IMR-90 (cell line): ENCODE data around the gene CYP39A1. TPM values are rescaled to one million over a fixed set of nuclear protein-coding genes. Genes with fewer than 3 reads are reported as not detected.

Experiments used
- ATAC-seq: fragments of 200-7000 bp; cut with Tn5 transposase; 2 replicates; pipeline ENCODE4 v1.9.1; 2020; ENCODE audit warnings: low read depth, mild to moderate bottlenecking, moderate library complexity
- BruUV-seq: library from RNA; stranded (reverse); fragments of 400-500 nt; replicated peaks from 2 replicates; lab custom pipeline; 2021; lab: Mats Ljungman, UMichigan
- CTCF ChIA-PET: fragments of 300-600 bp; formaldehyde crosslinking; extraction: SDS; loops from one replicate; lab custom pipeline; 2021; ENCODE audit warnings: antibody characterized with exemption; lab: Yijun Ruan, JAX
- POLR2A ChIA-PET: fragments of 300-600 bp; sonication (Branson Sonifier 250); formaldehyde crosslinking; loops from one replicate; lab custom pipeline; 2022; ENCODE audit warnings: antibody characterized with exemption; ENCODE audit not compliant: unreplicated experiment; lab: Charles Lee
- DNase-seq: peaks from one replicate; pipeline ENCODE4 v3.0.0; 2013
- H2AFZ ChIP-seq: replicated peaks from 2 replicates; pipeline ENCODE3; 2013; ENCODE audit warnings: low read length, mild to moderate bottlenecking; ENCODE audit not compliant: poor library complexity
- H2AK5ac ChIP-seq: 2 replicates; pipeline ENCODE4 v1.6.1; 2013; ENCODE audit warnings: low read depth, low read length, inconsistent platforms
- H2AK9ac ChIP-seq: replicated peaks from 2 replicates; pipeline ENCODE3; 2013; ENCODE audit warnings: mild to moderate bottlenecking, low read depth, low read length, moderate library complexity; ENCODE audit not compliant: poor library complexity
- H2BK120ac ChIP-seq: 2 replicates; pipeline ENCODE4 v1.6.1; 2013; ENCODE audit warnings: low read depth, low read length, inconsistent platforms
- H2BK15ac ChIP-seq: 3 replicates; pipeline ENCODE4 v1.6.1; 2013; ENCODE audit warnings: low read depth, low read length, inconsistent platforms
- H2BK20ac ChIP-seq: 2 replicates; pipeline ENCODE4 v1.6.1; 2013; ENCODE audit warnings: low read depth, mild to moderate bottlenecking, inconsistent platforms, low read length, moderate library complexity
- H2BK5ac ChIP-seq: 2 replicates; pipeline ENCODE4 v1.6.1; 2013; ENCODE audit warnings: mild to moderate bottlenecking, low read depth, low read length, inconsistent platforms; ENCODE audit not compliant: poor library complexity, severe bottlenecking
- H3K14ac ChIP-seq: replicated peaks from 2 replicates; pipeline ENCODE4 v1.6.1; 2013; ENCODE audit warnings: low read depth, low read length, inconsistent platforms
- H3K18ac ChIP-seq: 2 replicates; pipeline ENCODE4 v1.6.1; 2013; ENCODE audit warnings: low read depth, low read length, control low read depth
- H3K23ac ChIP-seq: 2 replicates; pipeline ENCODE4 v1.6.1; 2013; ENCODE audit warnings: low read depth, low read length, inconsistent platforms
- H3K27ac ChIP-seq: 2 replicates; pipeline ENCODE4 v1.5.1; 2013; ENCODE audit warnings: mild to moderate bottlenecking, control low read depth, low read length; ENCODE audit not compliant: insufficient read depth
- H3K27me3 ChIP-seq: 2 replicates; pipeline ENCODE4 v1.6.1; 2013; ENCODE audit warnings: low read length; ENCODE audit not compliant: control insufficient read depth, insufficient read depth
- H3K36me3 ChIP-seq: 2 replicates; pipeline ENCODE4 v1.6.1; 2013; ENCODE audit warnings: low read length, mixed read lengths; ENCODE audit not compliant: control insufficient read depth, insufficient read depth
- H3K4ac ChIP-seq: 2 replicates; pipeline ENCODE4 v1.6.1; 2013; ENCODE audit warnings: low read depth, low read length, inconsistent platforms
- H3K4me1 ChIP-seq: 2 replicates; pipeline ENCODE4 v1.6.1; 2013; ENCODE audit warnings: low read length, mixed read lengths; ENCODE audit not compliant: control insufficient read depth, insufficient read depth
- H3K4me2 ChIP-seq: 2 replicates; pipeline ENCODE4 v1.6.1; 2013; ENCODE audit warnings: low read depth, mild to moderate bottlenecking, control low read depth, low read length, moderate library complexity
- H3K4me3 ChIP-seq: 2 replicates; pipeline ENCODE4 v1.5.1; 2013; ENCODE audit warnings: low read depth, mild to moderate bottlenecking, control low read depth, low read length, moderate library complexity; ENCODE audit not compliant: insufficient read depth
- H3K56ac ChIP-seq: 2 replicates; pipeline ENCODE4 v1.6.1; 2013; ENCODE audit warnings: low read length, inconsistent platforms; ENCODE audit not compliant: insufficient read depth; ENCODE audit errors: extremely low read depth
- H3K79me1 ChIP-seq, 2 experiments: 2 replicates each; pipeline ENCODE4 v1.6.1; 2013; ENCODE audit warnings: low read length in 2 of 2, inconsistent platforms in 1 of 2, low read depth in 1 of 2
- H3K9ac ChIP-seq: 2 replicates; pipeline ENCODE4 v1.6.1; 2013; ENCODE audit warnings: low read depth, low read length, control low read depth
- H3K9me1 ChIP-seq: 2 replicates; pipeline ENCODE4 v1.6.1; 2013; ENCODE audit warnings: low read length, inconsistent platforms; ENCODE audit not compliant: insufficient read depth
- H3K9me3 ChIP-seq: 2 replicates; pipeline ENCODE4 v1.6.1; 2013; ENCODE audit warnings: low read length; ENCODE audit not compliant: control insufficient read depth, insufficient read depth
- H4K20me1 ChIP-seq: 2 replicates; pipeline ENCODE4 v1.6.1; 2013; ENCODE audit warnings: low read length, inconsistent platforms; ENCODE audit not compliant: insufficient read depth
- H4K5ac ChIP-seq: 2 replicates; pipeline ENCODE4 v1.6.1; 2013; ENCODE audit warnings: mild to moderate bottlenecking, low read depth, low read length, control low read depth
- H4K8ac ChIP-seq, 2 experiments: 2 replicates each; pipeline ENCODE4 v1.6.1; 2013; ENCODE audit warnings: low read depth in 2 of 2, low read length in 2 of 2, control low read depth in 1 of 2, inconsistent platforms in 1 of 2
- H4K91ac ChIP-seq: 2 replicates; pipeline ENCODE4 v1.6.1; 2013; ENCODE audit warnings: low read depth, low read length, inconsistent platforms; ENCODE audit not compliant: insufficient read depth
- CHD1 ChIP-seq: IDR thresholded peaks from 2 replicates; pipeline ENCODE4 v1.6.1; 2012; ENCODE audit warnings: low read depth, low read length, improper control_type of control experiment
- FOS ChIP-seq: fragments of 150-350 bp; IDR thresholded peaks from 2 replicates; pipeline ENCODE4 v1.6.1; 2016; ENCODE audit warnings: low read depth, low read length
- MAZ ChIP-seq: IDR thresholded peaks from 2 replicates; pipeline ENCODE4 v1.6.1; 2012; ENCODE audit warnings: low read depth, mild to moderate bottlenecking, low read length, improper control_type of control experiment, moderate library complexity, borderline replicate concordance
- MXI1 ChIP-seq: IDR thresholded peaks from 2 replicates; pipeline ENCODE4 v1.6.1; 2012; ENCODE audit warnings: low read depth, mild to moderate bottlenecking, low read length, moderate library complexity, borderline replicate concordance
- NFE2L2 ChIP-seq: fragments of 150-350 bp; IDR thresholded peaks from 2 replicates; pipeline ENCODE4 v1.6.1; 2016; ENCODE audit warnings: low read depth, mild to moderate bottlenecking, low read length
- RAD21 ChIP-seq: IDR thresholded peaks from 2 replicates; pipeline ENCODE4 v1.6.1; 2012; ENCODE audit warnings: low read length, improper control_type of control experiment
- RCOR1 ChIP-seq: IDR thresholded peaks from 2 replicates; pipeline ENCODE4 v1.6.1; 2012; ENCODE audit warnings: mild to moderate bottlenecking, low read length, improper control_type of control experiment; ENCODE audit not compliant: insufficient replicate concordance
- SMC3 ChIP-seq: fragments of 150-350 bp; IDR thresholded peaks from 2 replicates; pipeline ENCODE4 v1.6.1; 2016; ENCODE audit warnings: low read depth, mild to moderate bottlenecking, antibody characterized with exemption, low read length, moderate library complexity
- dilution Hi-C: fragments of 300-500 bp; cut with HindIII; formaldehyde crosslinking; loops from one replicate; pipeline ENCODE4 v1.14.3; 2018; ENCODE audit warnings: low sequenced_read_pairs; ENCODE audit not compliant: unreplicated experiment
- in situ Hi-C: fragments of 300-500 bp; cut with MboI; formaldehyde crosslinking; loops from 3 replicates; pipeline ENCODE4 v1.14.3; 2019; ENCODE audit warnings: low sequenced_read_pairs, inconsistent platforms, mixed read lengths
- intact Hi-C: fragments of 100-400 bp; cut with micrococcal nuclease; formaldehyde crosslinking; loops from 2 replicates; pipeline ENCODE4 v1.10.0; 2022
- polyA plus RNA-seq, 3 experiments: library from polyadenylated mRNA; depleted of rRNA; stranded (reverse); fragments of >200 nt; gene quantifications; 2 replicates each; pipeline ENCODE4 v1.2.3, GENCODE V29; 2012; ENCODE audit warnings: low replicate concordance in 1 of 3
- total RNA-seq: library from RNA; depleted of rRNA; stranded (reverse); fragments of >200 nt; gene quantifications from 2 replicates; pipeline ENCODE4 v1.2.3, GENCODE V29; 2012
- TF ChIP-seq, protein P1 (sequence below): fragments of 150-350 bp; IDR thresholded peaks from 2 replicates; pipeline ENCODE4 v1.6.1; 2016; ENCODE audit warnings: low read depth, mild to moderate bottlenecking, low read length, moderate library complexity, borderline replicate concordance
- TF ChIP-seq, protein P2 (sequence below): fragments of 150-350 bp; IDR thresholded peaks from 2 replicates; pipeline ENCODE4 v1.6.1; 2017; ENCODE audit warnings: mild to moderate bottlenecking, antibody characterized with exemption, low read length, low read depth
- TF ChIP-seq, protein P3 (sequence below): conservative IDR thresholded peaks from 2 replicates; pipeline ENCODE4 v1.5.1; 2012; ENCODE audit warnings: mild to moderate bottlenecking, low read depth, low read length, improper control_type of control experiment

Gene CYP39A1
- total and polyA plus RNA-seq, 2 of the 4 experiments (the other 2 are of a cell fraction): 0.03 TPM; not detected in 1

DNA sequence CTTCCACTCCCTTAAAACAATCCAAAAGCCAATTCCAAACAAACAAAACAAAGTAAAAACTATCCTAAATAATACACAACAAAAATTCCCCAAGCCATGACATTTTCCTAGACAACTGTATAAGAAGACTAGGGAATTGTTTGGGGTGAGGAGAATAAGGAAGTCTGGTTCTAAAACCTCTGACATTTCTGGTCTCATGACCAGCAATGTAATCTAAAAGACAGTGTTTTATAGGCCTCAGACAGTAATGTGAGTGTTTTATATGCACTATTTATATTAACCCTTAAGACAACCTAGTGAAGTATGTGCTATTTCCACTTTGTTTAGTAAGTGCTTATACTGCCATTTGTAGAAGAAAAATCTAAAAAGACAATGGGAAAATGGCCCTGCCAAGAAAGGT, 148.4 kb downstream of the CYP39A1 start:
- no peak overlapping the region for H3K4me3 ChIP-seq
- H3K27ac ChIP-seq: no peak overlapping the region
- no peak overlapping the region for H2AFZ ChIP-seq
- H4K8ac ChIP-seq: no peak overlapping the region
- no peak overlapping the region for H2AK9ac ChIP-seq
- no peak overlapping the region for H4K91ac ChIP-seq
- no peak overlapping the region for H4K5ac ChIP-seq
- in situ Hi-C loops (no loop called here), intact Hi-C loops (no loop called here), dilution Hi-C loops (no loop called here)
- no peak overlapping the region for H3K4me2 ChIP-seq
- H2AK5ac ChIP-seq: no peak overlapping the region
- no peaks in the 10 kb centered on the region for H4K20me1 ChIP-seq
- H2BK15ac ChIP-seq: no peak overlapping the region
- H3K27me3 ChIP-seq: no peaks in the 10 kb centered on the region; the same call in 1 of the 2 replicates
- ChIA-PET POLR2A (no interaction called here), CTCF (no interaction called here)
- no peaks in the 10 kb centered on the region for H3K36me3 ChIP-seq
- H2BK20ac ChIP-seq: no peak overlapping the region
- no peaks in the 10 kb centered on the region for H3K9me3 ChIP-seq
- no peaks in the 10 kb centered on the region for H3K4me1 ChIP-seq
- H3K79me1 ChIP-seq: no peaks in the 10 kb centered on the region
- no peak overlapping the region for H2BK5ac ChIP-seq
- H3K18ac ChIP-seq: no peak overlapping the region
- ATAC-seq (no peak), DNase-seq (no peak)
- no peak overlapping the region for H3K4ac ChIP-seq
- no TSS peak for BruUV-seq
- no peak overlapping the region for H3K9ac ChIP-seq
- H3K9me1 ChIP-seq: no peaks in the 10 kb centered on the region
- TF ChIP-seq MXI1: no peak
- no peak for TF ChIP-seq FOS
- TF ChIP-seq, protein P1, sequence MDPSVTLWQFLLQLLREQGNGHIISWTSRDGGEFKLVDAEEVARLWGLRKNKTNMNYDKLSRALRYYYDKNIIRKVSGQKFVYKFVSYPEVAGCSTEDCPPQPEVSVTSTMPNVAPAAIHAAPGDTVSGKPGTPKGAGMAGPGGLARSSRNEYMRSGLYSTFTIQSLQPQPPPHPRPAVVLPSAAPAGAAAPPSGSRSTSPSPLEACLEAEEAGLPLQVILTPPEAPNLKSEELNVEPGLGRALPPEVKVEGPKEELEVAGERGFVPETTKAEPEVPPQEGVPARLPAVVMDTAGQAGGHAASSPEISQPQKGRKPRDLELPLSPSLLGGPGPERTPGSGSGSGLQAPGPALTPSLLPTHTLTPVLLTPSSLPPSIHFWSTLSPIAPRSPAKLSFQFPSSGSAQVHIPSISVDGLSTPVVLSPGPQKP: no peak
- no peak for TF ChIP-seq CHD1
- TF ChIP-seq, protein P2, sequence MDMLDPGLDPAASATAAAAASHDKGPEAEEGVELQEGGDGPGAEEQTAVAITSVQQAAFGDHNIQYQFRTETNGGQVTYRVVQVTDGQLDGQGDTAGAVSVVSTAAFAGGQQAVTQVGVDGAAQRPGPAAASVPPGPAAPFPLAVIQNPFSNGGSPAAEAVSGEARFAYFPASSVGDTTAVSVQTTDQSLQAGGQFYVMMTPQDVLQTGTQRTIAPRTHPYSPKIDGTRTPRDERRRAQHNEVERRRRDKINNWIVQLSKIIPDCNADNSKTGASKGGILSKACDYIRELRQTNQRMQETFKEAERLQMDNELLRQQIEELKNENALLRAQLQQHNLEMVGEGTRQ: no peak
- TF ChIP-seq RAD21: no peak
- no peak for TF ChIP-seq RCOR1
- no peak for TF ChIP-seq MAZ
- no peak for TF ChIP-seq NFE2L2
- no peak for TF ChIP-seq SMC3
- TF ChIP-seq, protein P3, sequence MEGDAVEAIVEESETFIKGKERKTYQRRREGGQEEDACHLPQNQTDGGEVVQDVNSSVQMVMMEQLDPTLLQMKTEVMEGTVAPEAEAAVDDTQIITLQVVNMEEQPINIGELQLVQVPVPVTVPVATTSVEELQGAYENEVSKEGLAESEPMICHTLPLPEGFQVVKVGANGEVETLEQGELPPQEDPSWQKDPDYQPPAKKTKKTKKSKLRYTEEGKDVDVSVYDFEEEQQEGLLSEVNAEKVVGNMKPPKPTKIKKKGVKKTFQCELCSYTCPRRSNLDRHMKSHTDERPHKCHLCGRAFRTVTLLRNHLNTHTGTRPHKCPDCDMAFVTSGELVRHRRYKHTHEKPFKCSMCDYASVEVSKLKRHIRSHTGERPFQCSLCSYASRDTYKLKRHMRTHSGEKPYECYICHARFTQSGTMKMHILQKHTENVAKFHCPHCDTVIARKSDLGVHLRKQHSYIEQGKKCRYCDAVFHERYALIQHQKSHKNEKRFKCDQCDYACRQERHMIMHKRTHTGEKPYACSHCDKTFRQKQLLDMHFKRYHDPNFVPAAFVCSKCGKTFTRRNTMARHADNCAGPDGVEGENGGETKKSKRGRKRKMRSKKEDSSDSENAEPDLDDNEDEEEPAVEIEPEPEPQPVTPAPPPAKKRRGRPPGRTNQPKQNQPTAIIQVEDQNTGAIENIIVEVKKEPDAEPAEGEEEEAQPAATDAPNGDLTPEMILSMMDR: no peak
- no peak overlapping the region for H3K14ac ChIP-seq
- H2BK120ac ChIP-seq: no peak overlapping the region
- H3K23ac ChIP-seq: no peak overlapping the region
- no peak overlapping the region for H3K56ac ChIP-seq
